PC-9 (cell line): ENCODE results near the gene GPATCH2.

Source experiments
- EZH2 ChIP-seq: fragments of 200-600 bp; sonication (generic); IDR thresholded peaks from 2 replicates; pipeline ENCODE4 v1.8.0; 2017; ENCODE audit warnings: antibody characterized with exemption, low read depth
- TF ChIP-seq, protein P1 (sequence below): fragments of 200-600 bp; sonication (generic); conservative IDR thresholded peaks from 2 replicates; pipeline ENCODE4 v1.6.1; 2017; ENCODE audit warnings: mixed run types, antibody characterized with exemption, mild to moderate bottlenecking, moderate library complexity

DNA sequence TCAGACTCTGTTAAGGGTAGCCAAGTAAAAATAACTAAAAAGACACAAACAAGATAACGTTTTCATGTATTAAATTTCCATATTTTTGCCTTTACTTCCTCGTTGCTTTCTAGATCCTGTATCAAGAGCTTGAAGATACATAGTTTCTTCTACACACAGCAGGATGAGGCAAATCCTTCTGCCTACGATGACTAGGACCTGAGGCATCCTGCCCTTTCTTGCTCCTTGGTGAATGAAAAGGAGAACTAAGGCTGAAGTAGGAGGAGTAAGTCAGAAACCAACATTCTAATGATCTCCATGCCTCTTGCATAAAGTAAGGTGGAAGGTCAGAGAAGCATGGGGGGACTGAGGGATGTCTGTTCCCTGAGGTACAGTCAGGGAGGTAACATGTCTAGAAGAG lies 102.6 kb downstream of the GPATCH2 start:
- TF ChIP-seq, protein P1, sequence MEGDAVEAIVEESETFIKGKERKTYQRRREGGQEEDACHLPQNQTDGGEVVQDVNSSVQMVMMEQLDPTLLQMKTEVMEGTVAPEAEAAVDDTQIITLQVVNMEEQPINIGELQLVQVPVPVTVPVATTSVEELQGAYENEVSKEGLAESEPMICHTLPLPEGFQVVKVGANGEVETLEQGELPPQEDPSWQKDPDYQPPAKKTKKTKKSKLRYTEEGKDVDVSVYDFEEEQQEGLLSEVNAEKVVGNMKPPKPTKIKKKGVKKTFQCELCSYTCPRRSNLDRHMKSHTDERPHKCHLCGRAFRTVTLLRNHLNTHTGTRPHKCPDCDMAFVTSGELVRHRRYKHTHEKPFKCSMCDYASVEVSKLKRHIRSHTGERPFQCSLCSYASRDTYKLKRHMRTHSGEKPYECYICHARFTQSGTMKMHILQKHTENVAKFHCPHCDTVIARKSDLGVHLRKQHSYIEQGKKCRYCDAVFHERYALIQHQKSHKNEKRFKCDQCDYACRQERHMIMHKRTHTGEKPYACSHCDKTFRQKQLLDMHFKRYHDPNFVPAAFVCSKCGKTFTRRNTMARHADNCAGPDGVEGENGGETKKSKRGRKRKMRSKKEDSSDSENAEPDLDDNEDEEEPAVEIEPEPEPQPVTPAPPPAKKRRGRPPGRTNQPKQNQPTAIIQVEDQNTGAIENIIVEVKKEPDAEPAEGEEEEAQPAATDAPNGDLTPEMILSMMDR = no peak
- no peak for TF ChIP-seq EZH2
